Stimulated activated CD8-positive, alpha-beta memory T cell treated with anti-CD3 and anti-CD28 coated beads, Interleukin-15, amount 100 ng/mL, for 1 hour (primary cell): ENCODE results near the gene LMTK2.

ENCODE experiments used
- DNase-seq: peaks from one replicate; pipeline ENCODE4 v3.0.0-alpha.2; 2020; ENCODE audit warnings: low read depth

Gene LMTK2

GRCh38 chr7:98175260-98175940 is 68.7 kb downstream of the LMTK2 start:
- no peak for DNase-seq

- no peak for DNase-seq
Measured at GRCh38 chr7:98177553-98177952, 70.9 kb downstream of the LMTK2 start.

- no peak for DNase-seq
Measured at GRCh38 chr7:98178321-98178720, 71.7 kb downstream of the LMTK2 start.

GRCh38 chr7:98178762-98179490 is 72.3 kb downstream of the LMTK2 start:
- no peak for DNase-seq

GRCh38 chr7:98180751-98181150 is 74.1 kb downstream of the LMTK2 start:
- no peak for DNase-seq

- no peak for DNase-seq
Measured at GRCh38 chr7:98185101-98185500, 78.4 kb downstream of the LMTK2 start.

- DNase-seq, result no peak
Measured at GRCh38 chr7:98186452-98187137, 79.9 kb downstream of the LMTK2 start.

GRCh38 chr7:98187138-98187502 is 80.5 kb downstream of the LMTK2 start:
- no peak for DNase-seq

GRCh38 chr7:98189559-98189958 is 82.9 kb downstream of the LMTK2 start:
- no peak for DNase-seq

- DNase-seq, result no peak
Measured at GRCh38 chr7:98191668-98192431, 85.2 kb downstream of the LMTK2 start.

GRCh38 chr7:98192781-98193457 is 86.3 kb downstream of the LMTK2 start:
- no peak for DNase-seq

GRCh38 chr7:98193474-98194180 is 87.0 kb downstream of the LMTK2 start:
- no peak for DNase-seq

GRCh38 chr7:98194186-98194585 is 87.5 kb downstream of the LMTK2 start:
- no peak for DNase-seq

GRCh38 chr7:98194672-98195457 is 88.2 kb downstream of the LMTK2 start:
- no peak for DNase-seq

GRCh38 chr7:98196706-98197605 is 90.3 kb downstream of the LMTK2 start:
- DNase-seq, result no peak

GRCh38 chr7:98199131-98199530 is 92.5 kb downstream of the LMTK2 start:
- DNase-seq, result no peak

GRCh38 chr7:98200364-98200763 is 93.7 kb downstream of the LMTK2 start:
- DNase-seq, result no peak

GRCh38 chr7:98202367-98203195 is 95.9 kb downstream of the LMTK2 start:
- DNase-seq, result peak; percentile 13
